HEK293 (cell line): Measurements from ENCODE around the gene CMTM1.

Source experiments
- GLIS1 ChIP-seq: fragments of 450-650 bp; formaldehyde crosslinking; IDR thresholded peaks from 2 replicates; pipeline ENCODE4 v1.5.1; 2016; ENCODE audit warnings: missing biosample characterization, missing genetic modification characterization
- KLF8 ChIP-seq: fragments of 450-650 bp; formaldehyde crosslinking; IDR thresholded peaks from 2 replicates; pipeline ENCODE4 v1.5.1; 2016; ENCODE audit warnings: missing biosample characterization, missing genetic modification characterization
- PRDM10 ChIP-seq: fragments of 450-650 bp; formaldehyde crosslinking; IDR thresholded peaks from 2 replicates; pipeline ENCODE4 v1.5.1; 2016; ENCODE audit warnings: missing biosample characterization, missing genetic modification characterization
- ZBTB11 ChIP-seq: fragments of 450-650 bp; formaldehyde crosslinking; conservative IDR thresholded peaks from 2 replicates; pipeline ENCODE4 v1.5.1; 2016; ENCODE audit warnings: low read depth, missing biosample characterization, missing genetic modification characterization
- ZBTB17 ChIP-seq: fragments of 450-650 bp; formaldehyde crosslinking; IDR thresholded peaks from 2 replicates; pipeline ENCODE4 v1.5.1; 2016; ENCODE audit warnings: missing biosample characterization, missing genetic modification characterization
- ZBTB21 ChIP-seq: fragments of 450-650 bp; formaldehyde crosslinking; IDR thresholded peaks from 2 replicates; pipeline ENCODE4 v1.5.1; 2017; ENCODE audit warnings: missing biosample characterization, missing genetic modification characterization
- ZFHX2 ChIP-seq: fragments of 450-650 bp; formaldehyde crosslinking; conservative IDR thresholded peaks from 2 replicates; pipeline ENCODE4 v1.5.1; 2016; ENCODE audit warnings: missing biosample characterization, missing genetic modification characterization
- ZNF133 ChIP-seq: fragments of 450-650 bp; formaldehyde crosslinking; IDR thresholded peaks from 2 replicates; pipeline ENCODE4 v1.5.1; 2016; ENCODE audit warnings: missing biosample characterization, missing genetic modification characterization
- ZNF214 ChIP-seq: fragments of 450-650 bp; formaldehyde crosslinking; IDR thresholded peaks from 2 replicates; pipeline ENCODE4 v1.5.1; 2017; ENCODE audit warnings: missing biosample characterization, mild to moderate bottlenecking, missing genetic modification characterization, borderline replicate concordance
- ZNF266 ChIP-seq: fragments of 450-650 bp; formaldehyde crosslinking; IDR thresholded peaks from 2 replicates; pipeline ENCODE4 v1.5.1; 2016; ENCODE audit warnings: missing biosample characterization, missing genetic modification characterization, low read depth
- ZNF335 ChIP-seq: fragments of 450-650 bp; formaldehyde crosslinking; conservative IDR thresholded peaks from 2 replicates; pipeline ENCODE4 v1.5.1; 2016; ENCODE audit warnings: missing biosample characterization, missing genetic modification characterization
- ZNF350 ChIP-seq: fragments of 450-650 bp; formaldehyde crosslinking; IDR thresholded peaks from 2 replicates; pipeline ENCODE4 v1.5.0; 2017; ENCODE audit warnings: missing biosample characterization, mild to moderate bottlenecking, missing genetic modification characterization
- ZNF366 ChIP-seq: fragments of 450-650 bp; formaldehyde crosslinking; conservative IDR thresholded peaks from 2 replicates; pipeline ENCODE4 v1.5.1; 2016; ENCODE audit warnings: missing biosample characterization, missing genetic modification characterization
- ZNF398 ChIP-seq: fragments of 450-650 bp; formaldehyde crosslinking; IDR thresholded peaks from 2 replicates; pipeline ENCODE4 v1.5.1; 2017; ENCODE audit warnings: missing biosample characterization, missing genetic modification characterization
- ZNF404 ChIP-seq: fragments of 450-650 bp; formaldehyde crosslinking; IDR thresholded peaks from 2 replicates; pipeline ENCODE4 v1.5.1; 2017; ENCODE audit warnings: missing biosample characterization, missing genetic modification characterization
- ZNF416 ChIP-seq: fragments of 450-650 bp; formaldehyde crosslinking; IDR thresholded peaks from 2 replicates; pipeline ENCODE4 v1.5.1; 2016; ENCODE audit warnings: missing biosample characterization, missing genetic modification characterization
- ZNF473 ChIP-seq: fragments of 450-650 bp; formaldehyde crosslinking; IDR thresholded peaks from 2 replicates; pipeline ENCODE4 v1.5.1; 2017; ENCODE audit warnings: missing biosample characterization, missing genetic modification characterization
- ZNF558 ChIP-seq: fragments of 450-650 bp; formaldehyde crosslinking; IDR thresholded peaks from 2 replicates; pipeline ENCODE4 v1.5.1; 2016; ENCODE audit warnings: missing biosample characterization, missing genetic modification characterization
- ZNF629 ChIP-seq: fragments of 450-650 bp; formaldehyde crosslinking; IDR thresholded peaks from 2 replicates; pipeline ENCODE4 v1.5.1; 2017; ENCODE audit warnings: missing biosample characterization, missing genetic modification characterization
- ZNF792 ChIP-seq: fragments of 450-650 bp; formaldehyde crosslinking; IDR thresholded peaks from 2 replicates; pipeline ENCODE4 v1.5.1; 2016; ENCODE audit warnings: missing biosample characterization, missing genetic modification characterization
- ZXDB ChIP-seq: fragments of 450-650 bp; formaldehyde crosslinking; IDR thresholded peaks from 2 replicates; pipeline ENCODE4 v1.5.1; 2016; ENCODE audit warnings: missing biosample characterization, missing genetic modification characterization
- TF ChIP-seq, protein P1 (sequence below): fragments of 450-650 bp; formaldehyde crosslinking; IDR thresholded peaks from 2 replicates; pipeline ENCODE4 v1.5.1; 2016; ENCODE audit warnings: missing biosample characterization, missing genetic modification characterization
- TF ChIP-seq, protein P2 (sequence below): fragments of 450-650 bp; formaldehyde crosslinking; conservative IDR thresholded peaks from 2 replicates; pipeline ENCODE4 v1.5.1; 2016; ENCODE audit warnings: low read depth, missing biosample characterization, missing genetic modification characterization

The CMTM1 gene

GRCh38 chr16:66516808-66517585 is 49.2 kb upstream of the CMTM1 start (continued):
- TF ChIP-seq PRDM10: peak; percentile 48; the same call in 1 of the 2 replicates
- TF ChIP-seq, protein P1, sequence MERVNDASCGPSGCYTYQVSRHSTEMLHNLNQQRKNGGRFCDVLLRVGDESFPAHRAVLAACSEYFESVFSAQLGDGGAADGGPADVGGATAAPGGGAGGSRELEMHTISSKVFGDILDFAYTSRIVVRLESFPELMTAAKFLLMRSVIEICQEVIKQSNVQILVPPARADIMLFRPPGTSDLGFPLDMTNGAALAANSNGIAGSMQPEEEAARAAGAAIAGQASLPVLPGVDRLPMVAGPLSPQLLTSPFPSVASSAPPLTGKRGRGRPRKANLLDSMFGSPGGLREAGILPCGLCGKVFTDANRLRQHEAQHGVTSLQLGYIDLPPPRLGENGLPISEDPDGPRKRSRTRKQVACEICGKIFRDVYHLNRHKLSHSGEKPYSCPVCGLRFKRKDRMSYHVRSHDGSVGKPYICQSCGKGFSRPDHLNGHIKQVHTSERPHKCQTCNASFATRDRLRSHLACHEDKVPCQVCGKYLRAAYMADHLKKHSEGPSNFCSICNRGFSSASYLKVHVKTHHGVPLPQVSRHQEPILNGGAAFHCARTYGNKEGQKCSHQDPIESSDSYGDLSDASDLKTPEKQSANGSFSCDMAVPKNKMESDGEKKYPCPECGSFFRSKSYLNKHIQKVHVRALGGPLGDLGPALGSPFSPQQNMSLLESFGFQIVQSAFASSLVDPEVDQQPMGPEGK (tag by site-specific recombination): peak; percentile 86
- no peak for TF ChIP-seq ZNF792 (tag by site-specific recombination)
- TF ChIP-seq ZNF350: no peak
- TF ChIP-seq, protein P2, sequence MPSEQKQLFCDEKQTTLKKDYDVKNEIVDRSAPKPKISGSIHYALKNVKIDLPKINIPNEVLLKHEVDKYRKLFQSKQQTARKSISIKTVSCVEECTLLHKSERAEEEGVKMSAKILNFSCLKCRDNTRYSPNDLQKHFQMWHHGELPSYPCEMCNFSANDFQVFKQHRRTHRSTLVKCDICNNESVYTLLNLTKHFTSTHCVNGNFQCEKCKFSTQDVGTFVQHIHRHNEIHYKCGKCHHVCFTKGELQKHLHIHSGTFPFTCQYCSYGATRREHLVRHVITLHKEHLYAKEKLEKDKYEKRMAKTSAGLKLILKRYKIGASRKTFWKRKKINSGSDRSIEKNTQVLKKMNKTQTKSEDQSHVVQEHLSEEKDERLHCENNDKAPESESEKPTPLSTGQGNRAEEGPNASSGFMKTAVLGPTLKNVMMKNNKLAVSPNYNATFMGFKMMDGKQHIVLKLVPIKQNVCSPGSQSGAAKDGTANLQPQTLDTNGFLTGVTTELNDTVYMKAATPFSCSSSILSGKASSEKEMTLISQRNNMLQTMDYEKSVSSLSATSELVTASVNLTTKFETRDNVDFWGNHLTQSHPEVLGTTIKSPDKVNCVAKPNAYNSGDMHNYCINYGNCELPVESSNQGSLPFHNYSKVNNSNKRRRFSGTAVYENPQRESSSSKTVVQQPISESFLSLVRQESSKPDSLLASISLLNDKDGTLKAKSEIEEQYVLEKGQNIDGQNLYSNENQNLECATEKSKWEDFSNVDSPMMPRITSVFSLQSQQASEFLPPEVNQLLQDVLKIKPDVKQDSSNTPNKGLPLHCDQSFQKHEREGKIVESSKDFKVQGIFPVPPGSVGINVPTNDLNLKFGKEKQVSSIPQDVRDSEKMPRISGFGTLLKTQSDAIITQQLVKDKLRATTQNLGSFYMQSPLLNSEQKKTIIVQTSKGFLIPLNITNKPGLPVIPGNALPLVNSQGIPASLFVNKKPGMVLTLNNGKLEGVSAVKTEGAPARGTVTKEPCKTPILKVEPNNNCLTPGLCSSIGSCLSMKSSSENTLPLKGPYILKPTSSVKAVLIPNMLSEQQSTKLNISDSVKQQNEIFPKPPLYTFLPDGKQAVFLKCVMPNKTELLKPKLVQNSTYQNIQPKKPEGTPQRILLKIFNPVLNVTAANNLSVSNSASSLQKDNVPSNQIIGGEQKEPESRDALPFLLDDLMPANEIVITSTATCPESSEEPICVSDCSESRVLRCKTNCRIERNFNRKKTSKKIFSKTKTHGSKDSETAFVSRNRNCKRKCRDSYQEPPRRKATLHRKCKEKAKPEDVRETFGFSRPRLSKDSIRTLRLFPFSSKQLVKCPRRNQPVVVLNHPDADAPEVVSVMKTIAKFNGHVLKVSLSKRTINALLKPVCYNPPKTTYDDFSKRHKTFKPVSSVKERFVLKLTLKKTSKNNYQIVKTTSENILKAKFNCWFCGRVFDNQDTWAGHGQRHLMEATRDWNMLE: peak; percentile 77
- no peak for TF ChIP-seq ZNF266 (tag by site-specific recombination)
- no peak for TF ChIP-seq KLF8
- TF ChIP-seq ZNF404 (tag by site-specific recombination): no peak
- no peak for TF ChIP-seq ZNF214 (tag by site-specific recombination)
- TF ChIP-seq ZNF398 (tag by site-specific recombination): peak; percentile 62
- peak; percentile 33; the same call in 1 of the 2 replicates for TF ChIP-seq GLIS1 (tag by site-specific recombination)
- peak; percentile 15; the same call in 1 of the 2 replicates for TF ChIP-seq ZNF335
- no peak for TF ChIP-seq ZNF558 (tag by site-specific recombination)
- TF ChIP-seq ZBTB21: peak; percentile 33; the same call in 1 of the 2 replicates
- TF ChIP-seq ZNF473 (tag by site-specific recombination): no peak
- peak; percentile 78 for TF ChIP-seq ZNF629
- peak; percentile 39; the same call in 1 of the 2 replicates for TF ChIP-seq ZFHX2
- TF ChIP-seq ZXDB (tag by site-specific recombination): 0 out of 2 replicates have a peak, but pooled peaks have one; percentile 34
- TF ChIP-seq ZBTB11 (tag by site-specific recombination): peak; percentile 48
- no peak for TF ChIP-seq ZNF133
- TF ChIP-seq ZNF366 (tag by site-specific recombination): peak; percentile 82
- TF ChIP-seq ZBTB17 (tag by site-specific recombination): peak; percentile 59
- TF ChIP-seq ZNF416 (tag by site-specific recombination): no peak
